ENCODE measurements around the gene ACTN4. TPM values are rescaled to one million over a fixed set of nuclear protein-coding genes. Genes with fewer than 3 reads are reported as not detected.
"Not testable (repeated sequence)": the region's sequence is repeated elsewhere in the genome, so short reads cannot be mapped to it uniquely, and the experiment has no call there.

Gene ACTN4
- 10 to 100 TPM in 4 of 6 donors, 1 to 10 TPM in 2; 6.8 to 15.8 (median 10.6) TPM for polyA plus RNA-seq (ENCODE audit: low read depth in 6 of 6)

DNA sequence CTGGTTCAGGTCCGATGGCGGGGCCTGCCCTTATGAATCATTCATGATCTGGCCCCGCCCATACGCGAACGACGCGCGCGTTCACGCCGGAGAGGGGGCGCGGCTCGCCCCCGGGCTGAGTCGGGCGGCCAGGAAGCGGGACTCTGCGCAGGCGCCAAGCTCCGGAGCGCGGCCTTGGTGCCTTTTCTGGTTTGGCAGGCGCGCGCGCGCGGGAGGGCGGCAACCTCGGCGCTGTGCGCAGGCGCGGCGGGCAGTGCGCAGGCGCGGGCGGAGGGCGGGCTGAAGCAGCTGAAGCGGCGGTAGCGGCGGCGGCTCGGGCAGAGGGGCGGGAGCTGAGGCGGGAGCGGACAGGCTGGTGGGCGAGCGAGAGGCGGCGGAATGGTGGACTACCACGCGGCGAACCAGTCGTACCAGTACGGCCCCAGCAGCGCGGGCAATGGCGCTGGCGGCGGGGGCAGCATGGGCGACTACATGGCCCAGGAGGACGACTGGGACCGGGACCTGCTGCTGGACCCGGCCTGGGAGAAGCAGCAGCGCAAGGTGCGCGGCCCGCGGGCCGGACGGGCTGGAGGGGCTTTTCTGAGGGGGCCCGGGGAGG lies at the start of gene ACTN4:
ACTN4 (plus strand) TSS at position 282 of the 598 bp plus-strand sequence; CDS start at position 379, 97 bp downstream.
- Mint-ChIP-seq H3K36me3 (no peaks in the 10 kb centered on the region), H3K4me3 (peak within 1 kb of the TSS; percentile 87 to 99 (median 94)), H3K27me3 (no peaks in the 10 kb centered on the region), H3K27ac (peak within 1 kb of the TSS; percentile 72 to 95 (median 86)), H3K9me3 (no peaks in the 10 kb centered on the region), H3K4me1 (peaks cover 25 to 40% (median 38%) of the 10 kb centered on the region in 3 donors)
- DNase-seq, result peak; percentile 100
- peak; percentile 88 to 91 for ATAC-seq (ENCODE audit: low read depth in 2 of 2)

- Mint-ChIP-seq H3K9me3 (no peaks in the 10 kb centered on the region), H3K4me3 (no peak overlapping the region), H3K27ac (no peak overlapping the region), H3K27me3 (no peaks in the 10 kb centered on the region), H3K36me3 (peaks cover 0 to 29% of the 10 kb centered on the region in 2 donors), H3K4me1 (peaks cover 2 to 15% (median 5%) of the 10 kb centered on the region in 3 donors)
- DNase-seq (no peak), ATAC-seq (ENCODE audit: low read depth in 2 of 2) (no peak)
Measured at GRCh38 chr19:38599722-38600121, 47.7 kb upstream of the ACTN4 start.

DNA sequence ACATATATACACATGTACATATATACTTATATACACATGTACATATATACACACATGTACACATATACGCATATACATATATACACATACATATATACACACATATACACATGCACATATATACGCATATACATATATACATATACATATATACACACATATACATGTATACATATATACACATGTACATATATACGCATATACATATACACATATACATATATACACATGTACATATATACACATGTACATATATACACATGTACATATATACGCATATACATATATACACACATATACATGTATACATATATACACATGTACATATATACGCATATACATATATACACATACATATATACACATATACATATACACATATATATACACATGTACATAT lies 44.6 kb upstream of the ACTN4 start:
- not testable (repeated sequence) for DNase-seq; H3K4me3 Mint-ChIP-seq; H3K9me3 Mint-ChIP-seq; H3K27me3 Mint-ChIP-seq; H3K27ac Mint-ChIP-seq; ATAC-seq (ENCODE audit: low read depth in 2 of 2)
- Mint-ChIP-seq H3K4me1 (peaks cover 2 to 22% (median 11%) of the 10 kb centered on the region in 3 donors), H3K36me3 (peaks cover 0 to 29% of the 10 kb centered on the region in 2 donors)

- no peaks in the 10 kb centered on the region for H3K9me3 Mint-ChIP-seq
- H3K36me3 Mint-ChIP-seq, result peaks cover 6 to 28% of the 10 kb centered on the region in 2 donors
- DNase-seq, result no peak
- H3K4me1 Mint-ChIP-seq, result peaks cover 2 to 13% (median 12%) of the 10 kb centered on the region in 3 donors
- ATAC-seq (ENCODE audit: low read depth in 2 of 2), result no peak
- no peak overlapping the region for H3K4me3 Mint-ChIP-seq
- no peak overlapping the region for H3K27ac Mint-ChIP-seq
- no peaks in the 10 kb centered on the region for H3K27me3 Mint-ChIP-seq
Measured at GRCh38 chr19:38606131-38606530, 41.3 kb upstream of the ACTN4 start.

GRCh38 chr19:38614289-38614688 lies 33.2 kb upstream of the ACTN4 start:
- Mint-ChIP-seq H3K27me3 (no peaks in the 10 kb centered on the region), H3K27ac (peak overlapping the region in 2 of 6 donors; percentile 69 to 97), H3K4me3 (peak overlapping the region in 3 of 8 donors; percentile 47 to 80 (median 58)), H3K4me1 (peaks cover 42 to 62% (median 56%) of the 10 kb centered on the region in 3 donors), H3K36me3 (peaks cover 20 to 42% of the 10 kb centered on the region in 2 donors), H3K9me3 (no peaks in the 10 kb centered on the region)
- DNase-seq (no peak), ATAC-seq (ENCODE audit: low read depth in 2 of 2) (no peak)

GRCh38 chr19:38615007-38615581 lies 32.4 kb upstream of the ACTN4 start:
- Mint-ChIP-seq H3K27me3 (no peaks in the 10 kb centered on the region), H3K4me1 (peaks cover 45 to 70% (median 64%) of the 10 kb centered on the region in 3 donors), H3K36me3 (peaks cover 20 to 36% of the 10 kb centered on the region in 2 donors), H3K9me3 (no peaks in the 10 kb centered on the region), H3K27ac (peak overlapping the region in 5 of 6 donors; percentile 56 to 97 (median 80)), H3K4me3 (peak overlapping the region in 7 of 8 donors; percentile 22 to 97 (median 78))
- ATAC-seq (ENCODE audit: low read depth in 2 of 2) (no peak), DNase-seq (no peak)

DNA sequence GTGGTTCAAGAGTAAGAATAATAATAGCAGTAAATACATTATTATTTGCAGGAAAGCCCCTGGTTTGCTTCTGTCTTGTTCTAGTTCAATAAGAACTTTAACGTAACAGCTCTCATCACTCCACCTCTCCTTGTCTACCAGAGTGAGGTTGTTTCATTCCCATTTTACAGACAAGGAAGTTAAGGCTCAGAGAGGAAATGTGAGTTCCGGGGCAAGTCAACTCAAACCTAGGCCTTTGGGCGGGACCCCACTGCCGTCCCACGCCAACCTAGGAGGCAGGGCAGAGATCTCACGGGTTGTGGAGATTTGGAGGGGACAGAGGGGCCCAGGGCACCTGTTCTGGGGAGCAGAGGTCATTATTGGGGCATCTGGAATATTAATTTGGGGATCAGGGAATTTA lies 31.2 kb upstream of the ACTN4 start:
- H3K27me3 Mint-ChIP-seq, result no peaks in the 10 kb centered on the region
- peak overlapping the region in 4 of 6 donors; percentile 97 to 100 (median 98) for H3K27ac Mint-ChIP-seq
- DNase-seq, result no peak

DNA sequence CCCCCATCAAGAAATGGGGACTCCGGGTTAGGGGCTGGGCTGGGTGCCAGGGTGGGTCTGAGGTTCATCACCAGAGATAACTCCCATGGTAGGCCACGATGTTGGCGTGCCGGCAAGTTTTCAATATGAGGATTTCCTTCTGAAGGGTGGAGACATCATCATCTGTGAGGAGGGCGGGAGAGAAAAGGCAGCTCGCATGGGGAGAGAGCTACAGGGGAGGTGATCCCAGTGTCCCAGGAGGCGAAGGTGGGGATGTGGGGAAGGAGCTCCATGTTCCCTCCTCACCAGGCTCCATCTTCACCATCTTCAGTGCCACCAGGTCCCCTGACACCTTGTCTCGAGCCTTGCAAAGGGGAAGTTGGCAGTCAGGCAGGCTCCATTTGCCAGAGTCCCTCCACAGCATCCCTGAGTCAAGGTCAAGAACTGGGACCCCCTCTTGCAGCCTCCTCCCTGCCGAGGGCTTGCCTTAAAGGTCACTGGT lies 30.1 kb upstream of the ACTN4 start:
- ATAC-seq (ENCODE audit: low read depth in 2 of 2), result peak; percentile 23 to 27
- H3K36me3 Mint-ChIP-seq, result peaks cover 12 to 31% of the 10 kb centered on the region in 2 donors
- no peaks in the 10 kb centered on the region for H3K9me3 Mint-ChIP-seq
- H3K4me1 Mint-ChIP-seq, result peaks cover 43 to 74% (median 74%) of the 10 kb centered on the region in 3 donors
- H3K27me3 Mint-ChIP-seq, result no peaks in the 10 kb centered on the region
- peak; percentile 53 for DNase-seq
- H3K4me3 Mint-ChIP-seq, result peak overlapping the region; percentile 94 to 100 (median 98)
- H3K27ac Mint-ChIP-seq, result peak overlapping the region; percentile 86 to 100 (median 96)

More for the DNA sequence above, 31.2 kb upstream of the ACTN4 start:
- Mint-ChIP-seq H3K4me1 (peaks cover 44 to 72% (median 68%) of the 10 kb centered on the region in 3 donors), H3K4me3 (peak overlapping the region; percentile 94 to 100 (median 98)), H3K9me3 (no peaks in the 10 kb centered on the region), H3K36me3 (peaks cover 13 to 27% of the 10 kb centered on the region in 2 donors)
- ATAC-seq (ENCODE audit: low read depth in 2 of 2), result no peak

- Mint-ChIP-seq H3K4me1 (peaks cover 38 to 74% (median 69%) of the 10 kb centered on the region in 3 donors), H3K27me3 (no peaks in the 10 kb centered on the region), H3K4me3 (peak within 1 kb of the TSS; percentile 94 to 100 (median 98)), H3K36me3 (peaks cover 9 to 26% of the 10 kb centered on the region in 2 donors), H3K9me3 (no peaks in the 10 kb centered on the region), H3K27ac (peak within 1 kb of the TSS; percentile 93 to 100 (median 98))
- DNase-seq, result peak; percentile 86
- peak; percentile 77 to 78 for ATAC-seq (ENCODE audit: low read depth in 2 of 2)
Measured at GRCh38 chr19:38617764-38618589, 29.5 kb upstream of the ACTN4 start, which contains the start of gene MAP4K1. MAP4K1 (minus strand) TSS chr19:38617953; CDS start chr19:38617895, 58 bp downstream.

- Mint-ChIP-seq H3K4me1 (peaks cover 33 to 66% (median 62%) of the 10 kb centered on the region in 3 donors), H3K27ac (peak within 1 kb of the TSS; percentile 96 to 100 (median 99)), H3K4me3 (peak within 1 kb of the TSS; percentile 94 to 100 (median 98)), H3K9me3 (no peaks in the 10 kb centered on the region), H3K27me3 (no peaks in the 10 kb centered on the region), H3K36me3 (peaks cover 6 to 18% of the 10 kb centered on the region in 2 donors)
- ATAC-seq (ENCODE audit: low read depth in 2 of 2) (peak; percentile 43 to 49), DNase-seq (peak; percentile 95)
Measured at GRCh38 chr19:38618590-38619360, 28.7 kb upstream of the ACTN4 start, which contains the start of gene EIF3K. EIF3K (plus strand) TSS chr19:38619188; CDS start chr19:38619269, 81 bp downstream.

DNA sequence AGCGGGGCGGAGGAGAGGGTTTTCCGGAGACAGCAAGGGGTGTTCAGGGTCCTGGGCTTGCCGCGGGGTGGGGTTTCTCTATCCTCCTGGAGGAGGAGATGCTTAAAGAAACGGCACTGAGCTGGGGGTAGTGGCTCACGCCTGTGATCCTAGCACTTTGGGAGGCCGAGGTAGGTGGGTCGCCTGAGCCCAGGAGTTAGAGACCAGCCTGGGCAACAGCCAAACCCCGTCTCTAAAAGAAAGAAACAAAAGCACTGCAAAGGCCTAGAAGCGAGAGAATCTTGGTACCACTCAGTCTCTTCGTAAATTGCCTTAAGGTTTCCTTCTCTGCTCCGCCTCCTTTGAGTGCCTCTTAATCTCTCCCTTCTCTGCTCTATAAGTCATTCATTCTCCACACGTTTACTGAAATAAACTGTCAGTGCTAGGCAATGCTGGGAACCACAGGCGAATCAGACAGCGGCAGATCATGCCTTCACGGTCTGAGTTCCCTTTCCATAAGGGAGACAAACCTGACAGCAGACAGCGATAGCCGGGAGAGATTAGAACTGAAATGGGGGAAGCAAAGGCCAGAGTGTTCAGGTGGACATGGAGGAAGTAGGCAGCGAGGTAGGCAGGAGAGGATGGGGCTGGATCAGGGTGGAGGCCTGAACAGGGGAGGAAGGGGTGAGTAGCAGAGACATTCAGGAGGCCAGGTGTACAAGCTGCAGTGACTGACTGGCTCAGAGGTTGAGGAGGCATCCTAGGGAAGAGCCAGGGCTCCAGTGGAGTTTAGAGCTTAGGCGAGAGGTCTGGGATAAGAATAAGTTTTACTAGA lies 27.9 kb upstream of the ACTN4 start:
- Mint-ChIP-seq H3K4me1 (peaks cover 33 to 60% (median 59%) of the 10 kb centered on the region in 3 donors), H3K4me3 (peak overlapping the region; percentile 94 to 100 (median 98)), H3K27me3 (no peaks in the 10 kb centered on the region), H3K9me3 (no peaks in the 10 kb centered on the region), H3K27ac (peak overlapping the region; percentile 96 to 100 (median 99)), H3K36me3 (peaks cover 7 to 18% of the 10 kb centered on the region in 2 donors)
- DNase-seq, result no peak
- no peak for ATAC-seq (ENCODE audit: low read depth in 2 of 2)
